Testis (tissue), 3 donors: ENCODE data around the gene SRGAP1. TPM values are rescaled to one million over a fixed set of nuclear protein-coding genes. Genes with fewer than 3 reads are reported as not detected.

ENCODE experiments used
- DNase-seq: peaks from one replicate; pipeline ENCODE4 v3.0.0-alpha.2; 2019
- H3K27ac ChIP-seq, 2 donors: fragments of 200-600 bp; sonication (generic); one replicate each; pipeline ENCODE4 v1.5.1; 2019
- H3K27me3 ChIP-seq: fragments of 200-600 bp; sonication (generic); one replicate; pipeline ENCODE4 v1.5.1; 2019
- H3K36me3 ChIP-seq: fragments of 200-600 bp; sonication (generic); one replicate; pipeline ENCODE4 v1.5.1; 2017; ENCODE audit warnings: low read depth; ENCODE audit errors: missing control alignments
- H3K4me1 ChIP-seq: fragments of 200-600 bp; sonication (generic); one replicate; pipeline ENCODE4 v1.5.1; 2019
- H3K4me3 ChIP-seq, 2 donors: fragments of 200-600 bp; sonication (generic); one replicate each; pipeline ENCODE4 v1.5.1; 2017 to 2019
- H3K9me3 ChIP-seq: fragments of 200-600 bp; sonication (generic); one replicate; pipeline ENCODE4 v1.5.1; 2017
- CTCF ChIP-seq, 3 experiments: fragments of 450-650 bp in 2 of 3; fragments of 200-600 bp in 1 of 3; sonication (generic) in 1 of 3; IDR thresholded peaks; one replicate each; pipeline ENCODE4 v1.5.1; 2016 to 2019; ENCODE audit warnings: antibody characterized with exemption in 3 of 3, mild to moderate bottlenecking in 2 of 3, moderate library complexity in 1 of 3
- POLR2A ChIP-seq: fragments of 450-650 bp; IDR thresholded peaks from one replicate; pipeline ENCODE4 v1.6.1; 2017; ENCODE audit warnings: antibody characterized with exemption, mild to moderate bottlenecking, moderate library complexity
- whole genome bisulfite sequencing, 2 donors: methylation state at CpG; one replicate each; pipeline ENCODE4 v1.1.5; 2018; 5-methylcytosine and 5-hydroxymethylcytosine counted together
- intact Hi-C: fragments of 100-400 bp; cut with DNase I; formaldehyde crosslinking; loops from one replicate; pipeline ENCODE4 v1.15.1; 2023; ENCODE audit warnings: low total_unique reads
- polyA plus RNA-seq: library from polyadenylated mRNA; stranded (reverse); fragments of 350-450 nt; fragmentation: Illumina TruSeq; extraction: RNeasy Lipid Tissue Mini Kit (QIAGEN cat#74804); gene quantifications from one replicate; pipeline ENCODE4 v1.2.3, GENCODE V29; 2014; ENCODE audit warnings: low read depth, low replicate concordance; ENCODE audit not compliant: insufficient read depth
- total RNA-seq, 2 donors: library from RNA; depleted of rRNA; stranded (reverse); fragments of >200 nt; gene quantifications; one replicate each; pipeline ENCODE4 v1.2.3, GENCODE V29; 2016

SRGAP1 gene
- total and polyA plus RNA-seq, 3 donors from 2014 or later, result 9.4 to 47.2 (median 26.9) TPM

GRCh38 chr12:63889721-63890509, 45.4 kb downstream of the SRGAP1 start:
- no peak for DNase-seq
- H3K36me3 ChIP-seq, result no peaks in the 10 kb centered on the region
- WGBS, 2 donors, result 90% methylated on average over 12 of the region's 12 CpGs
- no peak overlapping the region for H3K4me3 ChIP-seq
- TF ChIP-seq CTCF (IDR thresholded peaks at IDR 0.05) (no peak), POLR2A (no peak)
- intact Hi-C loops, result no loop called here
- no peaks in the 10 kb centered on the region for H3K9me3 ChIP-seq
- no peaks in the 10 kb centered on the region for H3K4me1 ChIP-seq
- H3K27ac ChIP-seq, result no peak overlapping the region
- H3K27me3 ChIP-seq, result no peaks in the 10 kb centered on the region

GRCh38 chr12:63893170-63893569, 48.7 kb downstream of the SRGAP1 start:
- Histone ChIP-seq H3K36me3 (no peaks in the 10 kb centered on the region), H3K9me3 (no peaks in the 10 kb centered on the region), H3K27ac (no peak overlapping the region), H3K4me1 (peaks cover 4% of the 10 kb centered on the region), H3K4me3 (no peak overlapping the region), H3K27me3 (no peaks in the 10 kb centered on the region)
- WGBS, 2 donors, result 54 to 60% methylated on average over 1 of the region's 1 CpG
- no peak for TF ChIP-seq CTCF (IDR thresholded peaks at IDR 0.05)
- no peak for TF ChIP-seq POLR2A
- no peak for DNase-seq
- intact Hi-C loops, result no loop called here

GRCh38 chr12:63894132-63894531, 49.6 kb downstream of the SRGAP1 start:
- intact Hi-C loops, result no loop called here
- Histone ChIP-seq H3K36me3 (no peaks in the 10 kb centered on the region), H3K4me3 (no peak overlapping the region), H3K27ac (no peak overlapping the region), H3K27me3 (no peaks in the 10 kb centered on the region), H3K4me1 (peaks cover 4% of the 10 kb centered on the region), H3K9me3 (no peaks in the 10 kb centered on the region)
- no peak for DNase-seq
- WGBS, 2 donors, result 86 to 89% methylated on average over 3 of the region's 3 CpGs
- TF ChIP-seq POLR2A (no peak), CTCF (IDR thresholded peaks at IDR 0.05) (no peak)

- no peak overlapping the region for H3K4me3 ChIP-seq
These were observed 51.3 kb downstream of the SRGAP1 start for GRCh38 chr12:63895841-63896240.

More at GRCh38 chr12:63895841-63896240, 51.3 kb downstream of the SRGAP1 start:
- intact Hi-C loops, result no loop called here
- TF ChIP-seq CTCF (IDR thresholded peaks at IDR 0.05), result no peak
- no peak for TF ChIP-seq POLR2A
- no peak for DNase-seq
- Histone ChIP-seq H3K36me3 (no peaks in the 10 kb centered on the region), H3K27me3 (no peaks in the 10 kb centered on the region), H3K4me1 (peaks cover 5% of the 10 kb centered on the region), H3K27ac (no peak overlapping the region), H3K9me3 (no peaks in the 10 kb centered on the region)
